ENCODE measurements around the gene DNAAF2. TPM values are rescaled to one million over a fixed set of nuclear protein-coding genes. Genes with fewer than 3 reads are reported as not detected.

The DNAAF2 gene
- polyA plus RNA-seq, 1 donor = 12.2 TPM

DNA sequence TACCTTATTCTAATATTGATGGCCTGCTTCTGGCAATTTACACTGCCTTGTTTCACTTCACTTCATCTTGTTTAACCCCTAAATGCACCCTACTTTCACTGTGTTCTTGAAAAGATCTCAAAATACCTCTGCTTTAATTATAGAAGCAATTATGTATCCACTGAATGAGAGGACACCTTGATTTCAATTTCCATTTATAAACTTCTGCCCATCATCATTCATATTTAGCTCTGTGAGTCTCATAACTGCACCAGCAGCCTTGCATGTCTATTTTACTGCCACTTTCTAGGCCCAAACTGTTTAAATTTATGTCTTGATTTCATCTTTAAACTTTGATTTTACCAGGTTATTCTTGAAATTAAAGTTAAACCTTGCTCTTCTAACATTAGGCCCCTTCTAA, 7.1 kb upstream of the DNAAF2 start:
- Histone ChIP-seq H3K9me3 (ENCODE audit: control insufficient read depth, low read depth, low read length) (no peaks in the 10 kb centered on the region), H3K27me3 (ENCODE audit: control insufficient read depth, insufficient read depth, low read length) (no peaks in the 10 kb centered on the region), H3K4me1 (ENCODE audit: control insufficient read depth, insufficient read depth, low read length) (peaks cover 16% of the 10 kb centered on the region), H3K36me3 (ENCODE audit: control insufficient read depth, insufficient read depth, low read length) (peaks cover 14% of the 10 kb centered on the region), H3K4me3 (ENCODE audit: low read length) (no peak overlapping the region), H3K27ac (ENCODE audit: low read length) (peak overlapping the region; percentile 58)
- DNase-seq = no peak

DNA sequence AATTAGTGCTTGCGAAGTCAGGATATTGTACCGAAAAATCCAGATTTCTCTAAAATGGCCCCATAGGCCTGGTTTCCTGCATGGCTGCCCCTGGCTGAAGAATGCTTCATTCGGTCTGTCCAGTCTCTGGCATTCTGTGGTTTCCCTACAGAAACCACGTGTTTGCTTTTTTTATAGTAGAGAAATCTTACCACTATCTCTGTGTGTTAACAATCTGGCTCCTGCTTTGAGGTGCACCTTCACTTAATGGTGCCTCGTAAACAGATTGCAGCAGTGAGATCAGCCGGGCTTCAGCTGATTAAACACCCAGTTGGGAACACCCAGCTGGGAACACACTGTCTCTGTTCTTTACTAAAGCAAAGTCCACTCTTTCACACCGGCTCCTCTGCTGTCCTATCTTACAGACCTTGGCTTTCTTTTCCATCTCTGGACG, 6.7 kb upstream of the DNAAF2 start:
- WGBS (ENCODE audit: insufficient coverage, low lambda C conversion rate) = 17% methylated on average over 2 of the region's 8 CpGs
- Histone ChIP-seq H3K4me3 (ENCODE audit: low read length) (no peak overlapping the region), H3K27me3 (ENCODE audit: control insufficient read depth, insufficient read depth, low read length) (no peaks in the 10 kb centered on the region), H3K4me1 (ENCODE audit: control insufficient read depth, insufficient read depth, low read length) (peaks cover 20% of the 10 kb centered on the region), H3K9me3 (ENCODE audit: control insufficient read depth, low read depth, low read length) (no peaks in the 10 kb centered on the region), H3K36me3 (ENCODE audit: control insufficient read depth, insufficient read depth, low read length) (peaks cover 12% of the 10 kb centered on the region), H3K27ac (ENCODE audit: low read length) (peak overlapping the region; percentile 58)
- DNase-seq = peak; percentile 84 to 92

DNA sequence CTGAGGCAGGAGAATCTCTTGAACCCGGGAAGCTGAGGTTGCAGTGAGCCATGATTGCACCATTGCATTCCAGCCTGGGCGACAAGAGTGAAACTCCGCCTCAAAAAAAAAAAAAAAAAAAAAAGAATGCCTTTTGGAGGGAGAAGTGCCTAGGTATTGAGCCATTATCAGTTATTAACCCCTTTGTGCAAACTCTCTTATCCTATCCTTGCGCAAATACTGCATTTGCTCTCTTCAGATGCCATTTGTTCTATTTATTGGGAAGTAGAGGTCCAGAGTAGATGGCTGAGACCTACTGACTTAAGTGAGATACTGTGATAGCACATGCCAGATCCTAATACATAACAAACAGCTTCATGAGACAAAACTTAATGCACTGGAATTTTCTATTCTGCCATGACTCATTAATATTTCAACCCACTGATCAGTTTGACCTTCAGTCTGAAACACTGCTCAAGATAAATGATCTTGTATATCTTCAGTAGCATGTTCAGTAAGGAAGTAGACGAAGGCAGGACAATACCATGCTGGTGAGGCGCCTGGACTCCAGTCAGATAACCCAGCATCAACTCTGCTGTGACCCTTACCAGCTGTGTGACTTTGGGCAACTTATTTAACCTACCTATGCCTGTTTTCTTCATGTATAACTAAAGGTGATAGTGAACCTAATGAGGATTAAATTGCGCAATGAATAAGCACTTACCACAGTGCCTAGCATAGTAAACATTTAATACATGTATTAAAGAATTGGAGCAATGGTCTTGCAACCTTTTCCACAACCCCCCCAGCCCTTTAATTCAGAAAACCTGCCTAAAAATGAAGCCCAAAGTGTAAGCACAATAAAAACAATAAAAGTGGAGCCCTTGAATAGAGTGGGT, 5.7 kb upstream of the DNAAF2 start:
- Histone ChIP-seq H3K9me3 (ENCODE audit: control insufficient read depth, low read depth, low read length) (no peaks in the 10 kb centered on the region), H3K27me3 (ENCODE audit: control insufficient read depth, insufficient read depth, low read length) (no peaks in the 10 kb centered on the region), H3K4me1 (ENCODE audit: control insufficient read depth, insufficient read depth, low read length) (peaks cover 29% of the 10 kb centered on the region), H3K4me3 (ENCODE audit: low read length) (no peak overlapping the region), H3K36me3 (ENCODE audit: control insufficient read depth, insufficient read depth, low read length) (peaks cover 18% of the 10 kb centered on the region), H3K27ac (ENCODE audit: low read length) (peak overlapping the region; percentile 31)
- DNase-seq = peak in 1 of 2 donors; percentile 56
- WGBS (ENCODE audit: insufficient coverage, low lambda C conversion rate) = no CpG with 5 or more reads among the region's 7 CpGs

GRCh38 chr14:49637534-49638078, 2.6 kb upstream of the DNAAF2 start:
- H3K27ac ChIP-seq (ENCODE audit: low read length) = no peak overlapping the region
- H3K9me3 ChIP-seq (ENCODE audit: control insufficient read depth, low read depth, low read length) = no peaks in the 10 kb centered on the region
- no CpG with 5 or more reads among the region's 3 CpGs for WGBS (ENCODE audit: insufficient coverage, low lambda C conversion rate)
- H3K36me3 ChIP-seq (ENCODE audit: control insufficient read depth, insufficient read depth, low read length) = peaks cover 18% of the 10 kb centered on the region
- H3K27me3 ChIP-seq (ENCODE audit: control insufficient read depth, insufficient read depth, low read length) = no peaks in the 10 kb centered on the region
- DNase-seq = no peak
- no peak overlapping the region for H3K4me3 ChIP-seq (ENCODE audit: low read length)
- H3K4me1 ChIP-seq (ENCODE audit: control insufficient read depth, insufficient read depth, low read length) = peaks cover 29% of the 10 kb centered on the region

DNA sequence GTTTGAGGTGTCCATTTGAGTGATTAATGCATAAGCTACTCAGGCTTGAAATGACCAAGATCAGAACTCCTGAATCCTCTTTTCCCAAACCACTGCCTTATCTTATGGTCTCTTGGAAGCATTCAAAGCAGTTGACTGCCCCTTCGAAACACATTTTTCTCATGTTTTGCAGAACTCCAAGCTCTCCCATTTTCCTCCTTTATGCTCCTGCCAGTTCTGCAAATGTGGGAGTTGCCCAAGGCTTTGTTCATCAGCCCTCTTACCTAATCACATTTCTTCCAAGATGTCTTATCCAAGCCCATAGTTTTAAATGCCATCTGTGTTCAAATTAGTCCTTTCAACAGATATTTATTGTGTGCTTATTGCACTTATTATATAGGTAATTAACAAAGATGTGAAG, 1.8 kb upstream of the DNAAF2 start:
- Histone ChIP-seq H3K9me3 (ENCODE audit: control insufficient read depth, low read depth, low read length) (no peaks in the 10 kb centered on the region), H3K36me3 (ENCODE audit: control insufficient read depth, insufficient read depth, low read length) (peaks cover 18% of the 10 kb centered on the region), H3K27me3 (ENCODE audit: control insufficient read depth, insufficient read depth, low read length) (no peaks in the 10 kb centered on the region), H3K4me1 (ENCODE audit: control insufficient read depth, insufficient read depth, low read length) (peaks cover 26% of the 10 kb centered on the region), H3K4me3 (ENCODE audit: low read length) (no peak overlapping the region), H3K27ac (ENCODE audit: low read length) (no peak overlapping the region)
- DNase-seq = no peak
- 100% methylated on average over 1 of the region's 1 CpG for WGBS (ENCODE audit: insufficient coverage, low lambda C conversion rate)

DNA sequence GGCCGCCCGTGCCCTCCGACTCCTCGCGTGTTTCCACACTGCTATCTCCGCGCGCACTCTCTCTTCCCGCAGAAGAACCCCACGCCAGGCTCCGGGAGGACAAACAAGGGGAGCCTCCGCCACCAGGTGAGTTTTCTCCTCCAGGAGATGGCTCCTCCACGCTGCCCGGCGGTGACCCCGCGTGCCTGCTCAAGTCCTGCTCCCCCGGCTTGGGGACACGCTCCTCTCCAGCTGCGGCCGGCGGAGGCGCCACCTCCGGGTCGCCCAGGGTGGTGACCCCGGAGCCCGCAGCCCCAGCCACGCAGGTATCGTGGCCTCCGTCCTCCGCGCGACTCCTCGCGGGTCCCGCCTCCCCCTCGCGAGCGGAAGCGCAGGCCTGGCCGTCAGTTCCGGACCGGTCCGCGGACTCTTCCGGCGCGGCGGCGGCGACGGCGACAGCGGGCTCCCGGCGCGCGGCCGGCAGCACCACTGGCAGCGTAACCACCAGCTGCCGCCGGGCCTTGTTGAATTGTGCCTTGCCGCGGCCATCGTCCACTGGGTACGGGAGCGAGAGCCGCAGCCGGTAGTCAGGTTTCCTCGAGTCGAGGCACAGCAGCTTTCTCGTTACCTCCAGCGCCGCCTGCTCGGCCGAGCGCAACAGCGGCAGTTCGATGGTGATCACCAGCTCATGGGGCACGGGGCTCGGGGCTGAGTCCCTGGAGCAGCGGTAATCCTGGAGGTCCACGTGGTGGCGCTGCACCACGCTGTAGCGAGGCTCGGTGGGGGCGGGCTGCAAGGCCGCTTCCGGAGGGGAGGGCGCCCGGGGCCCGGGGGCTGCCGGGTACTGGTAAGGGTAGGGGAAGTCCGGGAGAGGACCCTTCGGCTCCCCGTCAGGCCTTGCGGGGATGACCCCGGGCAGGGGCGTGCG, 1.2 kb downstream of the DNAAF2 start:
- Histone ChIP-seq H3K4me3 (ENCODE audit: low read length) (peak overlapping the region; percentile 98), H3K27me3 (ENCODE audit: control insufficient read depth, insufficient read depth, low read length) (no peaks in the 10 kb centered on the region), H3K36me3 (ENCODE audit: control insufficient read depth, insufficient read depth, low read length) (peaks cover 13% of the 10 kb centered on the region), H3K27ac (ENCODE audit: low read length) (peak overlapping the region; percentile 99), H3K4me1 (ENCODE audit: control insufficient read depth, insufficient read depth, low read length) (peaks cover 15% of the 10 kb centered on the region), H3K9me3 (ENCODE audit: control insufficient read depth, low read depth, low read length) (no peaks in the 10 kb centered on the region)
- peak; percentile 95 to 96 for DNase-seq
- no CpG with 5 or more reads among the region's 101 CpGs for WGBS (ENCODE audit: insufficient coverage, low lambda C conversion rate)

- no peaks in the 10 kb centered on the region for H3K4me1 ChIP-seq (ENCODE audit: control insufficient read depth, insufficient read depth, low read length)
- H3K36me3 ChIP-seq (ENCODE audit: control insufficient read depth, insufficient read depth, low read length) = peaks cover 3% of the 10 kb centered on the region
- no CpG with 5 or more reads among the region's 6 CpGs for WGBS (ENCODE audit: insufficient coverage, low lambda C conversion rate)
- H3K9me3 ChIP-seq (ENCODE audit: control insufficient read depth, low read depth, low read length) = peaks cover 3% of the 10 kb centered on the region
- H3K27ac ChIP-seq (ENCODE audit: low read length) = peak overlapping the region; percentile 25
- peak; percentile 54 to 64 for DNase-seq
- H3K4me3 ChIP-seq (ENCODE audit: low read length) = peak overlapping the region; percentile 5
- H3K27me3 ChIP-seq (ENCODE audit: control insufficient read depth, insufficient read depth, low read length) = no peaks in the 10 kb centered on the region
Measured at GRCh38 chr14:49623941-49624839, 10.9 kb downstream of the DNAAF2 start.

- Histone ChIP-seq H3K27ac (ENCODE audit: low read length) (peak overlapping the region; percentile 25), H3K9me3 (ENCODE audit: control insufficient read depth, low read depth, low read length) (peaks cover 3% of the 10 kb centered on the region), H3K4me3 (ENCODE audit: low read length) (peak overlapping the region; percentile 99), H3K36me3 (ENCODE audit: control insufficient read depth, insufficient read depth, low read length) (peaks cover 8% of the 10 kb centered on the region), H3K27me3 (ENCODE audit: control insufficient read depth, insufficient read depth, low read length) (no peaks in the 10 kb centered on the region), H3K4me1 (ENCODE audit: control insufficient read depth, insufficient read depth, low read length) (no peaks in the 10 kb centered on the region)
- WGBS (ENCODE audit: insufficient coverage, low lambda C conversion rate) = 100% methylated on average over 1 of the region's 3 CpGs
- no peak for DNase-seq
Measured at GRCh38 chr14:49623387-49623786, 11.7 kb downstream of the DNAAF2 start.

- H3K27ac ChIP-seq (ENCODE audit: low read length) = peak overlapping the region; percentile 98
- H3K9me3 ChIP-seq (ENCODE audit: control insufficient read depth, low read depth, low read length) = peaks cover 3% of the 10 kb centered on the region
- DNase-seq = no peak
- peak overlapping the region; percentile 99 for H3K4me3 ChIP-seq (ENCODE audit: low read length)
- no CpG with 5 or more reads among the region's 3 CpGs for WGBS (ENCODE audit: insufficient coverage, low lambda C conversion rate)
- peaks cover 18% of the 10 kb centered on the region for H3K36me3 ChIP-seq (ENCODE audit: control insufficient read depth, insufficient read depth, low read length)
- H3K27me3 ChIP-seq (ENCODE audit: control insufficient read depth, insufficient read depth, low read length) = no peaks in the 10 kb centered on the region
- H3K4me1 ChIP-seq (ENCODE audit: control insufficient read depth, insufficient read depth, low read length) = no peaks in the 10 kb centered on the region
Measured at GRCh38 chr14:49622022-49622607, 12.9 kb downstream of the DNAAF2 start.
